MG63 (cell line): ENCODE results near the gene FOXO1. TPM values are rescaled to one million over a fixed set of nuclear protein-coding genes. Genes with fewer than 3 reads are reported as not detected.

Experiments
- DNase-seq: peaks from one replicate; pipeline ENCODE4 v3.0.0-alpha.2; 2020
- H3K27me3 ChIP-seq: fragments of 250-450 bp; sonication (Bioruptor Pico); 2 replicates; pipeline ENCODE4 v1.5.1; 2020; ENCODE audit warnings: mild to moderate bottlenecking, moderate library complexity
- H3K36me3 ChIP-seq: fragments of 250-450 bp; sonication (Bioruptor Pico); 2 replicates; pipeline ENCODE4 v1.5.1; 2020; ENCODE audit warnings: mild to moderate bottlenecking, moderate library complexity
- H3K4me3 ChIP-seq: fragments of 250-450 bp; sonication (Bioruptor Pico); 2 replicates; pipeline ENCODE4 v1.5.1; 2020; ENCODE audit warnings: mild to moderate bottlenecking, moderate library complexity
- H3K9me3 ChIP-seq: fragments of 250-450 bp; sonication (Bioruptor Pico); 2 replicates; pipeline ENCODE4 v1.5.1; 2020; ENCODE audit warnings: mild to moderate bottlenecking, moderate library complexity
- total RNA-seq: library from RNA; depleted of rRNA; stranded (reverse); fragments of >200 nt; shearing (Covaris generic); gene quantifications from 2 replicates; pipeline ENCODE4 v1.2.3, GENCODE V29; 2014; ENCODE audit warnings: low replicate concordance

The FOXO1 gene
- total RNA-seq, 1 experiment from 2014 or later = 1.7 TPM

GRCh38 chr13:40600149-40600751, 66.2 kb downstream of the FOXO1 start:
- no peak overlapping the region for H3K4me3 ChIP-seq
- H3K36me3 ChIP-seq = no peaks in the 10 kb centered on the region
- DNase-seq = no peak

DNA sequence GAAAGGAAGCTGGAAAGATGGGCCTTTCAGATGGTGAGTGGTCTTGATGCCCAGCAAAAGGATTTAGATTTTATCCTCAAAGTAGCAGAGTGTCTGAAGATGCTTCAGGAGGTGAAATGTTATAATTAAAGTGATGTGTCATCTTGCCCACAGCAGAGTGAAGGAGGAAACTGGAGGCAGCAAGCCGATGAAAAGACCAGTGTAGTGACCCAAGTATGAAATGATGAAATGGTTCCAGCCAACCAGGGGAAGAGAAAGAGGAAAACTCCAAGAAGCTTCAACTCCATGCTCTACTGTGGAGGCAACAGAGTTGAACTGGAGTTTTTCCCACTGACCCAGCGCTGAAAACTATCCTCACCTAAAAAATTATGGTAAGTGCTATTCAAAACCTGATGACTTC, 66.7 kb downstream of the FOXO1 start:
- no peak overlapping the region for H3K4me3 ChIP-seq
- DNase-seq = no peak
- H3K36me3 ChIP-seq = no peaks in the 10 kb centered on the region
- no peaks in the 10 kb centered on the region for H3K9me3 ChIP-seq
- no peaks in the 10 kb centered on the region for H3K27me3 ChIP-seq

More at GRCh38 chr13:40600149-40600751, 66.2 kb downstream of the FOXO1 start:
- Histone ChIP-seq H3K9me3 (no peaks in the 10 kb centered on the region), H3K27me3 (no peaks in the 10 kb centered on the region)

DNA sequence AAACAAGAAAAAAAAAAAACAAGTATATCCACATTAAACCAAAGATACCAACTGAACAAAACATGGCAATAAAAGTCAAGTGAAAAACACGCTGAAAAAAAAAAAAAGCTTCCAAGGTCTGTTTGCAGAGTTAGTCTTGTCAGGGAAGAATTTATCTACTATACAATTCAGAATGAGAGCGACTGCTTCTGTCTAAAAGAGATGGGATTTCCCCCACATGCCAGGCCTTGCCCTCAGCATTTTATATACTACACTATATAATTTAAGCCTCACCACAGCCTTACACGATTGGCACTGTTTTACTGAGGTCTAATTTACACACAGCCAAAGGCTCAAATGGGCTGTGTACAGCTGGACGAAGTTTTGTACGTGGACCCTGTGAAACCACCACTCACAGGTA, 67.3 kb downstream of the FOXO1 start:
- Histone ChIP-seq H3K9me3 (no peaks in the 10 kb centered on the region), H3K4me3 (no peak overlapping the region), H3K27me3 (no peaks in the 10 kb centered on the region), H3K36me3 (no peaks in the 10 kb centered on the region)
- DNase-seq = no peak

- DNase-seq = no peak
- H3K4me3 ChIP-seq = no peak overlapping the region
Observed at GRCh38 chr13:40598569-40598968, 67.9 kb downstream of the FOXO1 start.

GRCh38 chr13:40597735-40598365, 68.6 kb downstream of the FOXO1 start:
- Histone ChIP-seq H3K4me3 (no peak overlapping the region), H3K9me3 (no peaks in the 10 kb centered on the region), H3K36me3 (no peaks in the 10 kb centered on the region), H3K27me3 (no peaks in the 10 kb centered on the region)
- DNase-seq = no peak

More at GRCh38 chr13:40598569-40598968, 67.9 kb downstream of the FOXO1 start:
- Histone ChIP-seq H3K27me3 (no peaks in the 10 kb centered on the region), H3K9me3 (no peaks in the 10 kb centered on the region), H3K36me3 (no peaks in the 10 kb centered on the region)

GRCh38 chr13:40596484-40596883, 70.0 kb downstream of the FOXO1 start:
- Histone ChIP-seq H3K4me3 (no peak overlapping the region), H3K27me3 (no peaks in the 10 kb centered on the region), H3K9me3 (no peaks in the 10 kb centered on the region), H3K36me3 (no peaks in the 10 kb centered on the region)
- DNase-seq = no peak

GRCh38 chr13:40595693-40596092, 70.7 kb downstream of the FOXO1 start:
- H3K27me3 ChIP-seq = no peaks in the 10 kb centered on the region
- no peak for DNase-seq
- H3K36me3 ChIP-seq = no peaks in the 10 kb centered on the region
- H3K9me3 ChIP-seq = no peaks in the 10 kb centered on the region
- H3K4me3 ChIP-seq = no peak overlapping the region

GRCh38 chr13:40592035-40592434, 74.4 kb downstream of the FOXO1 start:
- H3K9me3 ChIP-seq = no peaks in the 10 kb centered on the region
- H3K36me3 ChIP-seq = no peaks in the 10 kb centered on the region
- DNase-seq = no peak
- H3K4me3 ChIP-seq = no peak overlapping the region
- H3K27me3 ChIP-seq = no peaks in the 10 kb centered on the region

DNA sequence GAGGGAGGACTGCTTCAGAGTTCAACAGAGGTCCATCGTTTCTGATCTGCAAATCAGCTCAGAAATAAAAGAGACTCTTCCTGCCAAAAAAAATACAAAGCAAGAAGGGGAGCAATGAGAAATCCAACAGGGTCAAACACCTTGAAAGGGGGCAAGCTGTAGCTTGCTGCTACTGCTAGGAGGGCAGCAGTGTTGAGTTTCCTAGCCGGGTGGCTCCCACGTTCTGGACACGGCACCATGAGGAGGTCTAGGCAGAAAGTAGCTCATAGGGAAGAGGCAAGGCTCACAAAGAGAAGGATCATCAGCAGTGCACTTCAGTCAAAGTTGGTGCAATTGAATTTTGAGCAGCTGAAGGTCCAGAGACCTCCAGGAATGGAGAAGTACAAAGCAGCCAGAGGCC, 75.3 kb downstream of the FOXO1 start:
- H3K27me3 ChIP-seq = no peaks in the 10 kb centered on the region
- no peak overlapping the region for H3K4me3 ChIP-seq
- no peaks in the 10 kb centered on the region for H3K9me3 ChIP-seq
- H3K36me3 ChIP-seq = no peaks in the 10 kb centered on the region
- no peak for DNase-seq

- H3K9me3 ChIP-seq = no peaks in the 10 kb centered on the region
- no peaks in the 10 kb centered on the region for H3K27me3 ChIP-seq
- no peak overlapping the region for H3K4me3 ChIP-seq
- H3K36me3 ChIP-seq = no peaks in the 10 kb centered on the region
- no peak for DNase-seq
Observed at GRCh38 chr13:40590112-40590862, 76.2 kb downstream of the FOXO1 start.

- no peaks in the 10 kb centered on the region for H3K9me3 ChIP-seq
- H3K36me3 ChIP-seq = no peaks in the 10 kb centered on the region
- DNase-seq = peak; percentile 39
- H3K4me3 ChIP-seq = no peak overlapping the region
- H3K27me3 ChIP-seq = no peaks in the 10 kb centered on the region
Observed at GRCh38 chr13:40589285-40590109, 76.9 kb downstream of the FOXO1 start.

DNA sequence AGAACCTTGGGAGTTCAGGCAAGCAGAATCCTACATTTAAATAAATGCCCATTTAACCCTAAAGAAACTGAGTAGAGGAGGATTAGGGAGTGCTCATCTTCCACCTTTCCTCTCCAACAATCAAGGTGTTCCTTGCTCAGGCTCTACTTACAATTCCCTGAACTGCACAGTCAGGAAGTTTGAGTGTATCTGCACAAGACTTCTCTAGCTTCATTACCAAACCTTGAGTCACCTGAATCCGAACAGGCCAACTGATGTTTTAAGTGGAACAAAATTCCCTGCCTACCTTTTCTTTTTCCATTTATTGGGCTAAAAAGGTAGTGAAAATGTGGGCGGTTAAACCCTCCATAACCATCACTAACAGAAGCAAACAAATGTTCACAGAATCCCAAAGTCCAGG, 78.3 kb downstream of the FOXO1 start:
- H3K4me3 ChIP-seq = no peak overlapping the region
- peaks cover 8% of the 10 kb centered on the region; the same call in 1 of the 2 replicates for H3K9me3 ChIP-seq
- no peaks in the 10 kb centered on the region for H3K36me3 ChIP-seq
- DNase-seq = no peak
- H3K27me3 ChIP-seq = no peaks in the 10 kb centered on the region

DNA sequence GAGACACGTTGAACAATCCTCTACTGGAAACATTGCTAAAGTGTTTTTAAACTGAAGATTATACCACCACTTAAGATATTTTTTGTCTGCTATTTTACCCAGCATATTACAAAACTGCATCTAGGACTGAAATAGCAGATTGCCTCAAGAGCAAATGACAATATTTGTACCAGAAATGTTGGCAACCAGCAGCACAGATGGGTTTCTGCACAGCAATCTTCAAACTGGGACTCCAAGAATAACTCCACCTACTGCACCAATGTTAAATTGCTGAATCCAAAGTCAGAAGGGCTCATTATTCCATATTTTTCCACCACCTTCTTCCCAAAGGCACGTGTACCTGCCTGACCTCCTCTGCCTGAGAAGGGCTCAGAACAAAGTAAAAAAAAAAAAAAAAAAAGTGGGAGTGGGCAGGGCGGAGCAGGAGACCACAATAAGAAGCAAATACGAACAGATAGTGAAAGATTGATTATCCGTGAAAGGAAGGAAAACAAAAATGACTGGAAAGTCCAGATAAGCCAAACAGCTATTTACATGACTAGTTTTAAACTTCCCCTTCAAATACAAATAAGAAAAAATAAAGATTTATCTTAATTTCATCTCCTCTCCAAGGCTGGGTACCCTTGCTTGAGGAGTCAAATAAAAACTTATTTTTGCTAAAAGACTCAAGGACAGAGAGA, 79.4 kb downstream of the FOXO1 start:
- Histone ChIP-seq H3K36me3 (no peaks in the 10 kb centered on the region), H3K4me3 (no peak overlapping the region), H3K27me3 (no peaks in the 10 kb centered on the region), H3K9me3 (peaks cover 12% of the 10 kb centered on the region; the same call in 1 of the 2 replicates)
- DNase-seq = no peak

DNA sequence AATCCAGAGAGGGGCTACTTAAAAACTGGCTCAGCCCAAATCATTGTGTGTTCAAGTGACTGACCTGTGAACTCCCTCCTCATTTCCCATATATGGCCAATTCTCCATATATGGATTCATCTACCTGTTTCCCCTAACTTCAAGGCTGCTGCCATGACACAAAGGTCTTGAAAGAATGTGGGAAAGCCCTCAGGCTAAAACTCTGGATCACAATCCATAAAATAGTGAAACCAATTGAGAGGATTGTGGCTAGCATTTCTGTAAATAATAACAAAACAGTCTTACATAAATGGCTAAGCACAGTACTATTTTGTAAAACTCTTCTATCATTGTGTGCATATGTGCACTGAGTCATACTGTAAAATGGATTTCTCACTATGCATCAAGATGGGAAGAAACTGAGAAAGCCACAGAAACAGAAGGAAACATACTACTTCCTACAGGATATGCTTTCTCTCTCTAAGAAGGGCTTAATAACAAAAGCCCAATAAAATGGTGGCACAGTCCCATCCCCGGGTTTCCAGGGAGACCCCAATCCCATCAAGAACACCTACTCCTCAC, 80.5 kb downstream of the FOXO1 start:
- Histone ChIP-seq H3K4me3 (no peak overlapping the region), H3K9me3 (peaks cover 12% of the 10 kb centered on the region; the same call in 1 of the 2 replicates), H3K27me3 (no peaks in the 10 kb centered on the region), H3K36me3 (no peaks in the 10 kb centered on the region)
- no peak for DNase-seq

DNA sequence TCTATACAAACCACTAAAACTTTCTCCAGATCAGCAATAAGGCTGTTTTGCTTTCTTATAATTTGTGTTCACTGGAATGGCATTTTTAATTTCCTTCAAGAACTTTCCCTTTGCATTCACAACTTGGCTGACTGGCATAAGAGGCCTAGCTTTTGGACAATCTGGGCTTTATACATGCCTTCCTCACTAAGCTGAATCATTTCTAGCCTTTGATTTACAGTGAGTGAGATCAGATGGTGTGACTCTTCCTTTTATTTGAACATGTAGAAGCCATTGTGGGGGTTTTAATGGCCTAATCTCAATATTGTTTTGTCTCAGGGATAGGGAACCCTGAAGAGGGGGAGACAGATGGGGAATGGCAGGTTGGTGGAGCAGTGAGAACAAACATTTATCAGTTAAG, 82.7 kb downstream of the FOXO1 start:
- no peak for DNase-seq
- Histone ChIP-seq H3K4me3 (no peak overlapping the region), H3K9me3 (peaks cover 12% of the 10 kb centered on the region; the same call in 1 of the 2 replicates)

GRCh38 chr13:40582531-40582930, 83.9 kb downstream of the FOXO1 start:
- Histone ChIP-seq H3K27me3 (no peaks in the 10 kb centered on the region), H3K36me3 (no peaks in the 10 kb centered on the region), H3K4me3 (no peak overlapping the region), H3K9me3 (peaks cover 12% of the 10 kb centered on the region; the same call in 1 of the 2 replicates)
- no peak for DNase-seq

More for the DNA sequence above, 82.7 kb downstream of the FOXO1 start:
- H3K27me3 ChIP-seq = no peaks in the 10 kb centered on the region
- H3K36me3 ChIP-seq = no peaks in the 10 kb centered on the region
